A549 (cell line): Measurements from ENCODE around the gene E4F1.

Source experiments
- CTCF ChIP-seq: fragments of >200 bp; sonication (Bioruptor Twin); formaldehyde crosslinking; IDR thresholded peaks from 3 replicates; pipeline ENCODE4 v1.5.1; 2016
- EHMT2 ChIP-seq: fragments of 200-600 bp; sonication (generic); IDR thresholded peaks from 2 replicates; pipeline ENCODE4 v1.6.1; 2016; ENCODE audit warnings: antibody characterized with exemption, low read depth, mild to moderate bottlenecking, moderate library complexity
- EP300 ChIP-seq, 2 experiments: fragments of >200 bp; sonication (Bioruptor Twin); formaldehyde crosslinking; IDR thresholded peaks; 2 replicates in 1 of 2; 3 replicates in 1 of 2; pipeline ENCODE4 v1.6.1; 2016 to 2017
- HDAC2 ChIP-seq: fragments of 200-600 bp; sonication (generic); IDR thresholded peaks from 2 replicates; pipeline ENCODE4 v1.6.1; 2016
- REST ChIP-seq: fragments of 200-600 bp; sonication (generic); IDR thresholded peaks from 2 replicates; pipeline ENCODE4 v1.6.1; 2016; ENCODE audit warnings: antibody characterized with exemption, mild to moderate bottlenecking, moderate library complexity
- USF2 ChIP-seq: fragments of 450-650 bp; IDR thresholded peaks from 2 replicates; pipeline ENCODE4 v1.6.1; 2014; ENCODE audit warnings: antibody characterized with exemption

DNA sequence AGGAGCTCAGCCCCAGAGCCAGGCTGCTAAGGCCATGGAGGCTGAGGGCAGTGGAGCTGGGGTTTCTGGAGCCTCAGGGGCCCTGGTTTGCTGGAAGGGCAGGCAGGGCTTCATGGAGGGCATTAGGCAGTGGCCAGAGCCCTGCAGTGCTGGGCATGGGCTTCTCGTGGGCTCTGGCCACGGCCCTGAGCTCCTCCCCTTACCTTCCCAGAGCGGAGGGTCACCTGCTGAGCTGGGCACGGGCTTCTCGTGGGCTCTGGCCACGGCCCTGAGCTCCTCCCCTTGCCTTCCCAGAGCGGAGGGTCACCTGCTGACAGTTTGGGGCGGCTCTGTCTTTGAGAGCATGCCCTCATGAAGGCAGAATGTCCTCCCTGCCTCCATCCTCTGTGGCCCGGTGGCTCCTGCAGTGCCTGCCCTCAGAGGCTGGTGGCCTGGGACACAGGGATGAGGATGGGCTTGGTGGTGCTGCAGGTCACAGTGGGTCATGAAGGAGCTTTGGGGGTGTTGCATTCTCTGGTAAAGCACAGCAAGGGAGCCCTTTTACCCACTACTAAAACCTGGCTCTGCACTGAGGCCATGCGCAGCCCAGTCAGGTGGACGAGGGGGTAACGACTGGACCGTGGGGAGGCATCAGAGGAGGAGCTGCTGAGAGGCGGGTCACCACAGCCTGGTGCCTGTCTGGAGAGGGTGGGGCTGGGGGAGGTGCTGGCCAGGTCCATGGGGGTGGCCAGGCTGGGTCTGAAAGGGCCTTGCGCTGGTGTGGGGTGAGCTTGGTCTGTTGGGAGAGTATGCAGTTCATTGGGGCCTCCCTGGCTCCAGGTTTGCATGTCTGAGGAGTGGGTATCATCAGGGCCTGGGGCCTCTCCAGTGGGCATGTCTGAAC, 47.4 kb downstream of the E4F1 start:
- no peak for TF ChIP-seq EHMT2
- TF ChIP-seq USF2 = no peak
- no peak for TF ChIP-seq REST
- TF ChIP-seq HDAC2 = no peak
- TF ChIP-seq CTCF = no peak
- no peak for TF ChIP-seq EP300 (IDR thresholded peaks at IDR 0.05)
